Measurements from ENCODE around the gene STAB2.

Gene STAB2

GRCh38 chr12:103771466-103771865, 184.4 kb downstream of the STAB2 start:
- Histone ChIP-seq H3K9me3 (ENCODE audit: low read depth, low read length) (no peaks in the 10 kb centered on the region), H3K36me3 (ENCODE audit: insufficient read depth, low read length) (peaks cover 10% of the 10 kb centered on the region), H3K27ac (no peak overlapping the region), H3K4me3 (no peak overlapping the region), H3K9ac (ENCODE audit: insufficient read length) (no peak overlapping the region)
- no peak for TF ChIP-seq POLR2AphosphoS5 (IDR thresholded peaks at IDR 0.05; ENCODE audit: borderline replicate concordance, low read depth, low read length)
- TF ChIP-seq EZH2 (IDR thresholded peaks at IDR 0.05), result no peak
- TF ChIP-seq FOXP2 (optimal IDR thresholded peaks at IDR 0.05; ENCODE audit: control extremely low read depth, extremely low read length, insufficient read depth), result no peak
- no peak for DNase-seq (ENCODE audit: low read depth, low spot score)

- DNase-seq (ENCODE audit: low read depth, low spot score), result no peak
- Histone ChIP-seq H3K4me3 (no peak overlapping the region), H3K9me3 (ENCODE audit: low read depth, low read length) (no peaks in the 10 kb centered on the region), H3K9ac (ENCODE audit: insufficient read length) (no peak overlapping the region), H3K27ac (no peak overlapping the region), H3K36me3 (ENCODE audit: insufficient read depth, low read length) (peaks cover 20% of the 10 kb centered on the region)
- no peak for TF ChIP-seq POLR2AphosphoS5 (IDR thresholded peaks at IDR 0.05; ENCODE audit: borderline replicate concordance, low read depth, low read length)
- no peak for TF ChIP-seq FOXP2 (optimal IDR thresholded peaks at IDR 0.05; ENCODE audit: control extremely low read depth, extremely low read length, insufficient read depth)
- TF ChIP-seq EZH2 (IDR thresholded peaks at IDR 0.05), result no peak
Observed at GRCh38 chr12:103772367-103773108, 185.5 kb downstream of the STAB2 start.

- Histone ChIP-seq H3K36me3 (ENCODE audit: insufficient read depth, low read length) (peaks cover 24% of the 10 kb centered on the region), H3K4me3 (no peak overlapping the region), H3K9ac (ENCODE audit: insufficient read length) (no peak overlapping the region), H3K9me3 (ENCODE audit: low read depth, low read length) (no peaks in the 10 kb centered on the region), H3K27ac (no peak overlapping the region)
- no peak for DNase-seq (ENCODE audit: low read depth, low spot score)
- TF ChIP-seq POLR2AphosphoS5 (IDR thresholded peaks at IDR 0.05; ENCODE audit: borderline replicate concordance, low read depth, low read length) (no peak), FOXP2 (optimal IDR thresholded peaks at IDR 0.05; ENCODE audit: control extremely low read depth, extremely low read length, insufficient read depth) (no peak), EZH2 (IDR thresholded peaks at IDR 0.05) (no peak)
Observed at GRCh38 chr12:103773109-103773910, 186.2 kb downstream of the STAB2 start.

- H3K36me3 ChIP-seq (ENCODE audit: insufficient read depth, low read length), result peaks cover 28% of the 10 kb centered on the region
- no peak overlapping the region for H3K27ac ChIP-seq
- no peaks in the 10 kb centered on the region for H3K9me3 ChIP-seq (ENCODE audit: low read depth, low read length)
- no peak for DNase-seq (ENCODE audit: low read depth, low spot score)
- H3K4me3 ChIP-seq, result no peak overlapping the region
- no peak overlapping the region for H3K9ac ChIP-seq (ENCODE audit: insufficient read length)
- TF ChIP-seq FOXP2 (optimal IDR thresholded peaks at IDR 0.05; ENCODE audit: control extremely low read depth, extremely low read length, insufficient read depth) (no peak), EZH2 (IDR thresholded peaks at IDR 0.05) (no peak), POLR2AphosphoS5 (IDR thresholded peaks at IDR 0.05; ENCODE audit: borderline replicate concordance, low read depth, low read length) (no peak)
Observed at GRCh38 chr12:103774977-103775560, 188.0 kb downstream of the STAB2 start.

GRCh38 chr12:103778781-103779180, 191.7 kb downstream of the STAB2 start:
- no peak overlapping the region for H3K9ac ChIP-seq (ENCODE audit: insufficient read length)
- H3K4me3 ChIP-seq, result no peak overlapping the region
- H3K27ac ChIP-seq, result no peak overlapping the region
- peaks cover 35% of the 10 kb centered on the region for H3K36me3 ChIP-seq (ENCODE audit: insufficient read depth, low read length)
- TF ChIP-seq EZH2 (IDR thresholded peaks at IDR 0.05), result no peak
- no peak for TF ChIP-seq FOXP2 (optimal IDR thresholded peaks at IDR 0.05; ENCODE audit: control extremely low read depth, extremely low read length, insufficient read depth)
- no peak for TF ChIP-seq POLR2AphosphoS5 (IDR thresholded peaks at IDR 0.05; ENCODE audit: borderline replicate concordance, low read depth, low read length)
- H3K9me3 ChIP-seq (ENCODE audit: low read depth, low read length), result no peaks in the 10 kb centered on the region
- DNase-seq (ENCODE audit: low read depth, low spot score), result no peak

- Histone ChIP-seq H3K36me3 (ENCODE audit: insufficient read depth, low read length) (peaks cover 41% of the 10 kb centered on the region), H3K9ac (ENCODE audit: insufficient read length) (no peak overlapping the region), H3K27ac (no peak overlapping the region), H3K9me3 (ENCODE audit: low read depth, low read length) (no peaks in the 10 kb centered on the region), H3K4me3 (no peak overlapping the region)
- no peak for DNase-seq (ENCODE audit: low read depth, low spot score)
- TF ChIP-seq FOXP2 (optimal IDR thresholded peaks at IDR 0.05; ENCODE audit: control extremely low read depth, extremely low read length, insufficient read depth) (no peak), POLR2AphosphoS5 (IDR thresholded peaks at IDR 0.05; ENCODE audit: borderline replicate concordance, low read depth, low read length) (no peak), EZH2 (IDR thresholded peaks at IDR 0.05) (no peak)
Observed at GRCh38 chr12:103779410-103780092, 192.5 kb downstream of the STAB2 start.

GRCh38 chr12:103780093-103780440, 193.0 kb downstream of the STAB2 start:
- H3K27ac ChIP-seq, result no peak overlapping the region
- peaks cover 47% of the 10 kb centered on the region for H3K36me3 ChIP-seq (ENCODE audit: insufficient read depth, low read length)
- no peak overlapping the region for H3K9ac ChIP-seq (ENCODE audit: insufficient read length)
- no peak for DNase-seq (ENCODE audit: low read depth, low spot score)
- no peak for TF ChIP-seq FOXP2 (optimal IDR thresholded peaks at IDR 0.05; ENCODE audit: control extremely low read depth, extremely low read length, insufficient read depth)
- TF ChIP-seq POLR2AphosphoS5 (IDR thresholded peaks at IDR 0.05; ENCODE audit: borderline replicate concordance, low read depth, low read length), result no peak
- TF ChIP-seq EZH2 (IDR thresholded peaks at IDR 0.05), result no peak
- H3K4me3 ChIP-seq, result no peak overlapping the region
- H3K9me3 ChIP-seq (ENCODE audit: low read depth, low read length), result no peaks in the 10 kb centered on the region

- DNase-seq (ENCODE audit: low read depth, low spot score), result no peak
- no peak overlapping the region for H3K9ac ChIP-seq (ENCODE audit: insufficient read length)
- no peak for TF ChIP-seq POLR2AphosphoS5 (IDR thresholded peaks at IDR 0.05; ENCODE audit: borderline replicate concordance, low read depth, low read length)
- no peak for TF ChIP-seq FOXP2 (optimal IDR thresholded peaks at IDR 0.05; ENCODE audit: control extremely low read depth, extremely low read length, insufficient read depth)
- no peak for TF ChIP-seq EZH2 (IDR thresholded peaks at IDR 0.05)
- H3K9me3 ChIP-seq (ENCODE audit: low read depth, low read length), result no peaks in the 10 kb centered on the region
- H3K4me3 ChIP-seq, result no peak overlapping the region
- H3K27ac ChIP-seq, result no peak overlapping the region
- H3K36me3 ChIP-seq (ENCODE audit: insufficient read depth, low read length), result peaks cover 49% of the 10 kb centered on the region
Observed at GRCh38 chr12:103780992-103781391, 193.9 kb downstream of the STAB2 start.
